ENCODE measurements around the gene HOXA13. TPM values are rescaled to one million over a fixed set of nuclear protein-coding genes. Genes with fewer than 3 reads are reported as not detected.
A peak's percentile ranks its signal among the peaks of the same experiment; 100 is the strongest.

Gene HOXA13
- total RNA-seq (not detected), polyA plus RNA-seq (not detected)
- long read RNA-seq, donor 1: 0 reads
- long read RNA-seq, donor 2: 0 reads
- long read RNA-seq, donor 3: 0 reads

GRCh38 chr7:27199849-27200760, at the start of gene HOXA13:
Gene HOXA13, minus strand, starts transcription at chr7:27200091. Its CDS starts 14 bp downstream, at chr7:27200077.
- peak in 2 of 4 donors; percentile 34 to 56 for ATAC-seq
- peak within 1 kb of the TSS; percentile 6 to 47 (median 28) for H3K4me3 ChIP-seq
- H3K36me3 ChIP-seq: no peaks in the 10 kb centered on the region
- peaks cover 86 to 97% (median 92%) of the 10 kb centered on the region in 9 donors for H3K27me3 ChIP-seq
- TF ChIP-seq POLR2A (IDR thresholded peaks at IDR 0.05): no peak
- TF ChIP-seq, protein P1, sequence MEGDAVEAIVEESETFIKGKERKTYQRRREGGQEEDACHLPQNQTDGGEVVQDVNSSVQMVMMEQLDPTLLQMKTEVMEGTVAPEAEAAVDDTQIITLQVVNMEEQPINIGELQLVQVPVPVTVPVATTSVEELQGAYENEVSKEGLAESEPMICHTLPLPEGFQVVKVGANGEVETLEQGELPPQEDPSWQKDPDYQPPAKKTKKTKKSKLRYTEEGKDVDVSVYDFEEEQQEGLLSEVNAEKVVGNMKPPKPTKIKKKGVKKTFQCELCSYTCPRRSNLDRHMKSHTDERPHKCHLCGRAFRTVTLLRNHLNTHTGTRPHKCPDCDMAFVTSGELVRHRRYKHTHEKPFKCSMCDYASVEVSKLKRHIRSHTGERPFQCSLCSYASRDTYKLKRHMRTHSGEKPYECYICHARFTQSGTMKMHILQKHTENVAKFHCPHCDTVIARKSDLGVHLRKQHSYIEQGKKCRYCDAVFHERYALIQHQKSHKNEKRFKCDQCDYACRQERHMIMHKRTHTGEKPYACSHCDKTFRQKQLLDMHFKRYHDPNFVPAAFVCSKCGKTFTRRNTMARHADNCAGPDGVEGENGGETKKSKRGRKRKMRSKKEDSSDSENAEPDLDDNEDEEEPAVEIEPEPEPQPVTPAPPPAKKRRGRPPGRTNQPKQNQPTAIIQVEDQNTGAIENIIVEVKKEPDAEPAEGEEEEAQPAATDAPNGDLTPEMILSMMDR (IDR thresholded peaks at IDR 0.05): no peak
- WGBS, 4 donors: 1 to 2% (median 1%) methylated on average over 46 to 99 of the region's 99 CpGs
- peak within 1 kb of the TSS in 1 of 12 donors; percentile 87 for H3K27ac ChIP-seq
- intact Hi-C loops (cut with DNase I): loop anchor here (5.0 to 10.0 kb wide), 15 partner anchors 375 to 897 kb away; no protein-coding TSS in a partner anchor
- peaks cover under 1 to 44% (median 16%) of the 10 kb centered on the region in 12 donors for H3K4me1 ChIP-seq
- DNase-seq: no peak
- no peaks in the 10 kb centered on the region for H3K9me3 ChIP-seq

- WGBS, 4 donors: 7 to 10% (median 8%) methylated on average over 22 to 23 of the region's 23 CpGs
Measured at GRCh38 chr7:27248911-27249723, 49.2 kb upstream of the HOXA13 start.

DNA sequence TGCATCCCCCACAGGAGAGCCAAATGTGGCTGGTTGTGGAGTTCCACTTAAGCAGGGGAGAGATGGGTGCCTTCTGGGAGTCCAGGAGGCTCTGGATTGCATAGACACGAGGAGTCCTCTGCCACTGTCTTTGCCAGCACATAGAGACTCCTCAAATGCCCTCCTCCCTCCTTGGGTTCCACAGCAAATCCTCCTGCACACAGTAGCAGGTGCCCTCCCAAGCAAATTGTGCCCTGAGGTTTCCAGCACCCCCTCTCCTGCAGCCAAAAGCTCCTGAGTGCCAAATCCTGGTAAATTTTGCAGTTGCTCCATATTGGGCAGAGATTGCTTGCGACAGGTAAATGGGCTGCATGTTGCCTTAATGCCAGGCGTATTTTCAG, 48.5 kb upstream of the HOXA13 start:
- ATAC-seq: no peak
- H3K4me3 ChIP-seq: no peak overlapping the region
- 49 to 57% (median 54%) methylated on average over 3 of the region's 3 CpGs for WGBS, 4 donors
- no peaks in the 10 kb centered on the region for H3K9me3 ChIP-seq
- intact Hi-C loops (cut with DNase I): no loop called here
- DNase-seq: no peak
- no peak for TF ChIP-seq POLR2A (IDR thresholded peaks at IDR 0.05)
- TF ChIP-seq, protein P1 (IDR thresholded peaks at IDR 0.05): no peak
- H3K4me1 ChIP-seq: peaks cover 0 to 35% (median 16%) of the 10 kb centered on the region in 12 donors
- H3K27ac ChIP-seq: no peak overlapping the region
- H3K27me3 ChIP-seq: peaks cover 82 to 100% (median 98%) of the 10 kb centered on the region in 9 donors
- no peaks in the 10 kb centered on the region for H3K36me3 ChIP-seq

More at GRCh38 chr7:27248911-27249723, 49.2 kb upstream of the HOXA13 start:
- no peak for DNase-seq
- intact Hi-C loops (cut with DNase I): no loop called here
- H3K9me3 ChIP-seq: no peaks in the 10 kb centered on the region
- no peak overlapping the region for H3K4me3 ChIP-seq
- peaks cover 75 to 100% (median 98%) of the 10 kb centered on the region in 9 donors for H3K27me3 ChIP-seq
- H3K27ac ChIP-seq: no peak overlapping the region
- peaks cover 0 to 32% (median 14%) of the 10 kb centered on the region in 12 donors for H3K4me1 ChIP-seq
- no peaks in the 10 kb centered on the region for H3K36me3 ChIP-seq
- TF ChIP-seq, protein P1 (IDR thresholded peaks at IDR 0.05): no peak
- TF ChIP-seq POLR2A (IDR thresholded peaks at IDR 0.05): no peak
- ATAC-seq: no peak

All from heart left ventricle (tissue), 16 donors.